Measurements from ENCODE around the gene TICRR. TPM values are rescaled to one million over a fixed set of nuclear protein-coding genes. Genes with fewer than 3 reads are reported as not detected.

Gene TICRR
- polyA plus RNA-seq, 2 of the 4 experiments (the other 2 are of a cell fraction): 7.8 to 11.6 TPM

DNA sequence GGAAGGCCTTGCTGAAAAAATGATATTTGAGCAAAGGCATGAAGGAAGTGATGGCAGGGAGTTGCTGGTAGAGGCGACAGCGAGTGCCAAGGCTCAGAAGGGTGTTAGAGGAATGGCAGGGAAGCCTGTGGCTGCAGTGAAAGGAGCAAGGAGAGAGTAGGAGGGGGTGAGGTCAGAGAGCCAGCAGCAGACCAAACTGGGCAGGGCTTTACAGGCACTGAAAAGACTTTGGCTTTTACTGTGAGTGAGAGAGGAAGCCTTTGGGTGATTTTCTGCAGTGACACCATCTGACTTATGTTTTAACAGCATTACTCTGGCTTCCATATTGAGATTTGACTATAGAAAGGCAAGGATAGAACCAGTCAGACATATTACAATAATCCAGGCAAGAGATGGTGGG, 11.4 kb downstream of the TICRR start:
- no peak for ATAC-seq
- 96% methylated on average over 2 of the region's 2 CpGs for WGBS (ENCODE audit: missing lambda C conversion rate)
- POLR2A ChIA-PET: no interaction called here

DNA sequence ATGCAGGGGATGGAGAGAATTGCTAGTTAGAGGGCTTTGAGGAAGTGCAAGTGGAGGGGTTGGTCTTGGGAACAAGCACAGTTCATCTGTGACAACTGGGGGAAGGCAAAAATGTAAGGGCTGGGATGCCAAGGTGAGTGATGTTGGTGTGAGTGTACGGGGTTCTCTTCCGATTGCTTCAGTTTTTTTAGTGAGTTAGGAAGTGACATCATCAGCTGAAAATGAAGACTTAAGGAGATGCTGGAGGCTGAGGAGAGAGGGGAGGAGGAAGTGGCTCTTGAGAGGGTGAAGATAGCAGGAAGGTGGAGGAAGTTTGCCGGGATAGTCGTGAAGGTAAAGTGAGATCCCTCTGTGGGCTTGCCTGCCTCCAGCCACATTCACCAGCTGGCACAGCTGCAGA, 12.7 kb downstream of the TICRR start:
- no peaks in the 10 kb centered on the region for H3K9me3 ChIP-seq
- H3K27ac ChIP-seq: no peak overlapping the region
- TF ChIP-seq RFX5 (IDR thresholded peaks at IDR 0.05): no peak
- no peak for TF ChIP-seq EHMT2 (IDR thresholded peaks at IDR 0.05; ENCODE audit: low read depth)
- TF ChIP-seq, protein P1, sequence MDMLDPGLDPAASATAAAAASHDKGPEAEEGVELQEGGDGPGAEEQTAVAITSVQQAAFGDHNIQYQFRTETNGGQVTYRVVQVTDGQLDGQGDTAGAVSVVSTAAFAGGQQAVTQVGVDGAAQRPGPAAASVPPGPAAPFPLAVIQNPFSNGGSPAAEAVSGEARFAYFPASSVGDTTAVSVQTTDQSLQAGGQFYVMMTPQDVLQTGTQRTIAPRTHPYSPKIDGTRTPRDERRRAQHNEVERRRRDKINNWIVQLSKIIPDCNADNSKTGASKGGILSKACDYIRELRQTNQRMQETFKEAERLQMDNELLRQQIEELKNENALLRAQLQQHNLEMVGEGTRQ (IDR thresholded peaks at IDR 0.05): no peak
- no peak for TF ChIP-seq POLR2AphosphoS2 (conservative IDR thresholded peaks at IDR 0.05; ENCODE audit: low read length)
- no peak for TF ChIP-seq E2F6 (IDR thresholded peaks at IDR 0.05; ENCODE audit: borderline replicate concordance, low read depth)
- no peak for FAIRE-seq
- DNase-seq (ENCODE audit: low read depth in 1 of 2, low spot score in 1 of 2): no peak
- POLR2A ChIA-PET: no interaction called here
- WGBS (ENCODE audit: missing lambda C conversion rate): 78% methylated on average over 4 of the region's 4 CpGs
- no peak for ATAC-seq
- CTCF ChIA-PET: interaction anchor here (1.2 kb wide), 1 partner anchor 59 kb away, joined by 3 read pairs; no protein-coding TSS in a partner anchor
- H3K4me2 ChIP-seq: no peak overlapping the region
- no peak overlapping the region for H3K4me3 ChIP-seq
- no peaks in the 10 kb centered on the region for H3K4me1 ChIP-seq

More for the DNA sequence above, 11.4 kb downstream of the TICRR start:
- no peak for TF ChIP-seq ZC3H11A (IDR thresholded peaks at IDR 0.05)
- TF ChIP-seq FOXS1 (CRISPR knock-in tag; IDR thresholded peaks at IDR 0.05): no peak
- TF ChIP-seq, protein P2, sequence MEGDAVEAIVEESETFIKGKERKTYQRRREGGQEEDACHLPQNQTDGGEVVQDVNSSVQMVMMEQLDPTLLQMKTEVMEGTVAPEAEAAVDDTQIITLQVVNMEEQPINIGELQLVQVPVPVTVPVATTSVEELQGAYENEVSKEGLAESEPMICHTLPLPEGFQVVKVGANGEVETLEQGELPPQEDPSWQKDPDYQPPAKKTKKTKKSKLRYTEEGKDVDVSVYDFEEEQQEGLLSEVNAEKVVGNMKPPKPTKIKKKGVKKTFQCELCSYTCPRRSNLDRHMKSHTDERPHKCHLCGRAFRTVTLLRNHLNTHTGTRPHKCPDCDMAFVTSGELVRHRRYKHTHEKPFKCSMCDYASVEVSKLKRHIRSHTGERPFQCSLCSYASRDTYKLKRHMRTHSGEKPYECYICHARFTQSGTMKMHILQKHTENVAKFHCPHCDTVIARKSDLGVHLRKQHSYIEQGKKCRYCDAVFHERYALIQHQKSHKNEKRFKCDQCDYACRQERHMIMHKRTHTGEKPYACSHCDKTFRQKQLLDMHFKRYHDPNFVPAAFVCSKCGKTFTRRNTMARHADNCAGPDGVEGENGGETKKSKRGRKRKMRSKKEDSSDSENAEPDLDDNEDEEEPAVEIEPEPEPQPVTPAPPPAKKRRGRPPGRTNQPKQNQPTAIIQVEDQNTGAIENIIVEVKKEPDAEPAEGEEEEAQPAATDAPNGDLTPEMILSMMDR (IDR thresholded peaks at IDR 0.05): no peak
- no peak for TF ChIP-seq POLR2AphosphoS2 (conservative IDR thresholded peaks at IDR 0.05; ENCODE audit: low read length)
- TF ChIP-seq RFX5 (IDR thresholded peaks at IDR 0.05): no peak
- TF ChIP-seq KDM1A (IDR thresholded peaks at IDR 0.05; ENCODE audit: low read depth): no peak
- no peak for TF ChIP-seq GATA3 (IDR thresholded peaks at IDR 0.05; ENCODE audit: borderline replicate concordance)
- no peak for TF ChIP-seq HMGXB4 (CRISPR knock-in tag; IDR thresholded peaks at IDR 0.05; ENCODE audit: borderline replicate concordance)
- TF ChIP-seq, protein P3, sequence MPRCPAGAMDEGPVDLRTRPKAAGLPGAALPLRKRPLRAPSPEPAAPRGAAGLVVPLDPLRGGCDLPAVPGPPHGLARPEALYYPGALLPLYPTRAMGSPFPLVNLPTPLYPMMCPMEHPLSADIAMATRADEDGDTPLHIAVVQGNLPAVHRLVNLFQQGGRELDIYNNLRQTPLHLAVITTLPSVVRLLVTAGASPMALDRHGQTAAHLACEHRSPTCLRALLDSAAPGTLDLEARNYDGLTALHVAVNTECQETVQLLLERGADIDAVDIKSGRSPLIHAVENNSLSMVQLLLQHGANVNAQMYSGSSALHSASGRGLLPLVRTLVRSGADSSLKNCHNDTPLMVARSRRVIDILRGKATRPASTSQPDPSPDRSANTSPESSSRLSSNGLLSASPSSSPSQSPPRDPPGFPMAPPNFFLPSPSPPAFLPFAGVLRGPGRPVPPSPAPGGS (IDR thresholded peaks at IDR 0.05): no peak
- no peak for TF ChIP-seq ZFP36 (IDR thresholded peaks at IDR 0.05; ENCODE audit: borderline replicate concordance, partially characterized antibody)
- no peak for TF ChIP-seq NR3C1 (IDR thresholded peaks at IDR 0.05)
- no peak for TF ChIP-seq KDM5A (IDR thresholded peaks at IDR 0.05)
- TF ChIP-seq EHF (CRISPR knock-in tag; IDR thresholded peaks at IDR 0.05): no peak
- TF ChIP-seq HOXB5 (CRISPR knock-in tag; IDR thresholded peaks at IDR 0.05): no peak
- TF ChIP-seq, protein P4, sequence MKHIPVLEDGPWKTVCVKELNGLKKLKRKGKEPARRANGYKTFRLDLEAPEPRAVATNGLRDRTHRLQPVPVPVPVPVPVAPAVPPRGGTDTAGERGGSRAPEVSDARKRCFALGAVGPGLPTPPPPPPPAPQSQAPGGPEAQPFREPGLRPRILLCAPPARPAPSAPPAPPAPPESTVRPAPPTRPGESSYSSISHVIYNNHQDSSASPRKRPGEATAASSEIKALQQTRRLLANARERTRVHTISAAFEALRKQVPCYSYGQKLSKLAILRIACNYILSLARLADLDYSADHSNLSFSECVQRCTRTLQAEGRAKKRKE (CRISPR knock-in tag; IDR thresholded peaks at IDR 0.05; ENCODE audit: low read depth): no peak
- TF ChIP-seq NPAS2 (CRISPR knock-in tag; IDR thresholded peaks at IDR 0.05; ENCODE audit: borderline replicate concordance): no peak
- no peak for TF ChIP-seq SREBF2 (IDR thresholded peaks at IDR 0.05)
- TF ChIP-seq MAZ (IDR thresholded peaks at IDR 0.05; ENCODE audit: borderline replicate concordance, low read depth, low read length): no peak
- TF ChIP-seq JUNB (IDR thresholded peaks at IDR 0.05): no peak
- no peak for TF ChIP-seq CHD4 (IDR thresholded peaks at IDR 0.05; ENCODE audit: borderline replicate concordance)
- Histone ChIP-seq H3K4me1 (no peaks in the 10 kb centered on the region), H3K27ac (no peak overlapping the region), H3K4me3 (no peak overlapping the region), H3K9me3 (no peaks in the 10 kb centered on the region), H3K4me2 (no peak overlapping the region)
- DNase-seq (ENCODE audit: low read depth in 1 of 2, low spot score in 1 of 2): no peak
- no peak for FAIRE-seq
- CTCF ChIA-PET: interaction anchor here (1.4 kb wide), 1 partner anchor 61 kb away, joined by 5 read pairs; no protein-coding TSS in a partner anchor
